GM06990 (cell line): ENCODE results near the gene AKAP13.

Experiments
- DNase-seq: peaks from one replicate; pipeline ENCODE4 v3.0.0-alpha.2; 2011; ENCODE audit not compliant: insufficient read length; ENCODE audit errors: extremely low read depth
- H3K27me3 ChIP-seq: replicated peaks from 2 replicates; pipeline ENCODE4 v1.6.0; 2011; ENCODE audit warnings: low read length; ENCODE audit not compliant: control insufficient read depth, insufficient read depth
- H3K36me3 ChIP-seq: 2 replicates; pipeline ENCODE4 v1.5.1; 2011; ENCODE audit warnings: low read length; ENCODE audit not compliant: control insufficient read depth, insufficient read depth
- H3K4me3 ChIP-seq: replicated peaks from 2 replicates; pipeline ENCODE4 v1.5.1; 2011; ENCODE audit warnings: low read depth, mild to moderate bottlenecking, control low read depth, low read length
- TF ChIP-seq, protein P1 (sequence below): IDR thresholded peaks from 2 replicates; pipeline ENCODE4 v1.5.1; 2011; ENCODE audit warnings: low read length, control low read depth, mild to moderate bottlenecking, inconsistent platforms; ENCODE audit not compliant: insufficient read depth, poor library complexity, severe bottlenecking

AKAP13 gene

GRCh38 chr15:85691350-85692240 lies 311.2 kb downstream of the AKAP13 start:
- peak; percentile 71 for DNase-seq

GRCh38 chr15:85692321-85692720 lies 311.9 kb downstream of the AKAP13 start:
- H3K4me3 ChIP-seq: peak overlapping the region; percentile 67
- TF ChIP-seq, protein P1, sequence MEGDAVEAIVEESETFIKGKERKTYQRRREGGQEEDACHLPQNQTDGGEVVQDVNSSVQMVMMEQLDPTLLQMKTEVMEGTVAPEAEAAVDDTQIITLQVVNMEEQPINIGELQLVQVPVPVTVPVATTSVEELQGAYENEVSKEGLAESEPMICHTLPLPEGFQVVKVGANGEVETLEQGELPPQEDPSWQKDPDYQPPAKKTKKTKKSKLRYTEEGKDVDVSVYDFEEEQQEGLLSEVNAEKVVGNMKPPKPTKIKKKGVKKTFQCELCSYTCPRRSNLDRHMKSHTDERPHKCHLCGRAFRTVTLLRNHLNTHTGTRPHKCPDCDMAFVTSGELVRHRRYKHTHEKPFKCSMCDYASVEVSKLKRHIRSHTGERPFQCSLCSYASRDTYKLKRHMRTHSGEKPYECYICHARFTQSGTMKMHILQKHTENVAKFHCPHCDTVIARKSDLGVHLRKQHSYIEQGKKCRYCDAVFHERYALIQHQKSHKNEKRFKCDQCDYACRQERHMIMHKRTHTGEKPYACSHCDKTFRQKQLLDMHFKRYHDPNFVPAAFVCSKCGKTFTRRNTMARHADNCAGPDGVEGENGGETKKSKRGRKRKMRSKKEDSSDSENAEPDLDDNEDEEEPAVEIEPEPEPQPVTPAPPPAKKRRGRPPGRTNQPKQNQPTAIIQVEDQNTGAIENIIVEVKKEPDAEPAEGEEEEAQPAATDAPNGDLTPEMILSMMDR: no peak
- no peak for DNase-seq
- H3K36me3 ChIP-seq: peaks cover 7% of the 10 kb centered on the region
- H3K27me3 ChIP-seq: no peaks in the 10 kb centered on the region

More at GRCh38 chr15:85691350-85692240, 311.2 kb downstream of the AKAP13 start:
- H3K27me3 ChIP-seq: no peaks in the 10 kb centered on the region
- H3K4me3 ChIP-seq: peak overlapping the region; percentile 67
- TF ChIP-seq, protein P1: no peak
- H3K36me3 ChIP-seq: peaks cover 4% of the 10 kb centered on the region

- no peaks in the 10 kb centered on the region for H3K27me3 ChIP-seq
- DNase-seq: no peak
- H3K4me3 ChIP-seq: no peak overlapping the region; the same call in 1 of the 2 replicates
- peaks cover 7% of the 10 kb centered on the region for H3K36me3 ChIP-seq
- TF ChIP-seq, protein P1: no peak
These were observed 312.5 kb downstream of the AKAP13 start for GRCh38 chr15:85692873-85693272.

DNA sequence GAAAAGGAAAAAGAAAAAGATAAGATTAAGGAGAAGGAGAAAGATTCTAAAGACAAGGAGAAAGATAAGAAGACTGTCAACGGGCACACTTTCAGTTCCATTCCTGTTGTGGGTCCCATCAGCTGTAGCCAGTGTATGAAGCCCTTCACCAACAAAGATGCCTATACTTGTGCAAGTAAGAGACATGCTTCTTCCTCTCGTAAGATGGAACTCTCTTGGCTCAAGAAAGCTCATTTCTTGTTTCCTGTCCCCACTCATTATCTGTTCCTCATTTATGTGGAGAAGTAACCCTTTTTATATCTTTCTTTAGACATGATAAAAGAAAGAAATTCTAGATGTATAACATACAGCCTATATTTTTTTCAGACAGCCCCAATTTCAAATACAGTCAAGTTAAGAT lies 312.9 kb downstream of the AKAP13 start:
- Histone ChIP-seq H3K36me3 (peaks cover 7% of the 10 kb centered on the region), H3K27me3 (no peaks in the 10 kb centered on the region), H3K4me3 (peak overlapping the region; percentile 21)
- no peak for DNase-seq
- TF ChIP-seq, protein P1: no peak

- Histone ChIP-seq H3K27me3 (no peaks in the 10 kb centered on the region), H3K4me3 (no peak overlapping the region), H3K36me3 (peaks cover 7% of the 10 kb centered on the region)
- no peak for DNase-seq
- TF ChIP-seq, protein P1: no peak
These were observed 313.7 kb downstream of the AKAP13 start for GRCh38 chr15:85694091-85694490.
